K562 treated with DMSO at 1 percent for 48 hours (cell line): ENCODE data around the gene ZNF185. TPM values are rescaled to one million over a fixed set of nuclear protein-coding genes. Genes with fewer than 3 reads are reported as not detected.

Source experiments
- total RNA-seq: library from RNA; unstranded; fragments of 300-600 nt; gene quantifications from 2 replicates; pipeline ENCODE4 v1.2.3, GENCODE V29; 2022; ENCODE audit warnings: low replicate concordance; ENCODE audit errors: extremely low read depth

The ZNF185 gene
- total RNA-seq = not detected in 2 replicates

GRCh38 chrX:152897222-152898131, at the start of gene ZNF185:
ZNF185 (plus strand) TSS chrX:152898067; CDS start chrX:152914490, 16,423 bp downstream.

Other genes starting within 250 kb of the ZNF185 start
- not detected in 2 replicates for gene MAGEA3, start 199.3 kb upstream of the ZNF185 start, total RNA-seq
- not detected in 2 replicates for gene CSAG2, start 188.8 kb upstream of the ZNF185 start, total RNA-seq
- not detected in 2 replicates for gene MAGEA2B, start 183.4 kb upstream of the ZNF185 start, total RNA-seq
- gene CSAG1, start 164.3 kb upstream of the ZNF185 start, total RNA-seq = not detected in 2 replicates
- not detected in 2 replicates for gene MAGEA12, start 164.3 kb upstream of the ZNF185 start, total RNA-seq
- not detected in 2 replicates for gene MAGEA2, start 144.2 kb upstream of the ZNF185 start, total RNA-seq
- gene CSAG3, start 138.8 kb upstream of the ZNF185 start, total RNA-seq = not detected in 2 replicates
- not detected in 2 replicates for gene MAGEA6, start 128.4 kb upstream of the ZNF185 start, total RNA-seq
- not detected in 2 replicates for gene CETN2, start 67.3 kb upstream of the ZNF185 start, total RNA-seq
- not detected in 2 replicates for gene NSDHL, start 67.0 kb upstream of the ZNF185 start, total RNA-seq
- gene PNMA5, start 96.0 kb downstream of the ZNF185 start, total RNA-seq = not detected in 2 replicates
- not detected in 2 replicates for gene PNMA3, start 158.4 kb downstream of the ZNF185 start, total RNA-seq
- gene PNMA6A, start 174.4 kb downstream of the ZNF185 start, total RNA-seq = not detected in 2 replicates